Ectodermal cell (in vitro differentiated cells): ENCODE measurements around the gene LTBP3.

Source experiments
- H3K27ac ChIP-seq: 2 replicates; pipeline ENCODE4 v1.7.0; 2013; ENCODE audit warnings: mild to moderate bottlenecking, low read depth, low read length; ENCODE audit not compliant: insufficient read depth, poor library complexity, severe bottlenecking
- H3K27me3 ChIP-seq: 2 replicates; pipeline ENCODE4 v1.7.0; 2013; ENCODE audit warnings: mild to moderate bottlenecking, low read length; ENCODE audit not compliant: insufficient read depth, control insufficient read depth, poor library complexity, severe bottlenecking
- H3K36me3 ChIP-seq: one replicate; pipeline ENCODE4 v1.7.0; 2013; ENCODE audit warnings: low read length; ENCODE audit not compliant: control insufficient read depth, insufficient read depth
- H3K4me1 ChIP-seq: one replicate; pipeline ENCODE4 v1.7.0; 2013; ENCODE audit warnings: low read length; ENCODE audit not compliant: control insufficient read depth, insufficient read depth
- H3K4me3 ChIP-seq: 2 replicates; pipeline ENCODE4 v1.7.0; 2013; ENCODE audit warnings: low read depth, low read length, control low read depth; ENCODE audit not compliant: insufficient read depth
- H3K9me3 ChIP-seq: 2 replicates; pipeline ENCODE4 v1.7.0; 2013; ENCODE audit warnings: mild to moderate bottlenecking, low read length, moderate library complexity; ENCODE audit not compliant: control insufficient read depth
- WGBS, 2 experiments: methylation state at CpG; one replicate each; pipeline ENCODE4 v1.1.7; 2013; ENCODE audit warnings: missing lambda C conversion rate in 2 of 2; 5-methylcytosine and 5-hydroxymethylcytosine counted together

Gene LTBP3

GRCh38 chr11:65577756-65578109, 19.6 kb upstream of the LTBP3 start:
- H3K27me3 ChIP-seq = peaks cover 47% of the 10 kb centered on the region
- H3K4me3 ChIP-seq = no peak overlapping the region
- 70 to 72% methylated on average over 8 of the region's 8 CpGs for WGBS, 2 experiments
- no peaks in the 10 kb centered on the region for H3K9me3 ChIP-seq
- peaks cover 11% of the 10 kb centered on the region for H3K4me1 ChIP-seq
- H3K27ac ChIP-seq = no peak overlapping the region
- H3K36me3 ChIP-seq = no peaks in the 10 kb centered on the region

- peaks cover 11% of the 10 kb centered on the region for H3K4me1 ChIP-seq
- no peak overlapping the region for H3K27ac ChIP-seq
- 77 to 79% methylated on average over 18 of the region's 18 CpGs for WGBS, 2 experiments
- peaks cover 42% of the 10 kb centered on the region for H3K27me3 ChIP-seq
- no peak overlapping the region for H3K4me3 ChIP-seq
- H3K36me3 ChIP-seq = no peaks in the 10 kb centered on the region
- no peaks in the 10 kb centered on the region for H3K9me3 ChIP-seq
Observed at GRCh38 chr11:65576867-65577755, 19.0 kb upstream of the LTBP3 start.

GRCh38 chr11:65576232-65576866, 18.2 kb upstream of the LTBP3 start:
- no peaks in the 10 kb centered on the region for H3K9me3 ChIP-seq
- 31 to 32% methylated on average over 26 of the region's 26 CpGs for WGBS, 2 experiments
- H3K4me1 ChIP-seq = peaks cover 16% of the 10 kb centered on the region
- no peak overlapping the region for H3K27ac ChIP-seq
- no peaks in the 10 kb centered on the region for H3K36me3 ChIP-seq
- H3K27me3 ChIP-seq = peaks cover 42% of the 10 kb centered on the region
- H3K4me3 ChIP-seq = peak overlapping the region; percentile 27

DNA sequence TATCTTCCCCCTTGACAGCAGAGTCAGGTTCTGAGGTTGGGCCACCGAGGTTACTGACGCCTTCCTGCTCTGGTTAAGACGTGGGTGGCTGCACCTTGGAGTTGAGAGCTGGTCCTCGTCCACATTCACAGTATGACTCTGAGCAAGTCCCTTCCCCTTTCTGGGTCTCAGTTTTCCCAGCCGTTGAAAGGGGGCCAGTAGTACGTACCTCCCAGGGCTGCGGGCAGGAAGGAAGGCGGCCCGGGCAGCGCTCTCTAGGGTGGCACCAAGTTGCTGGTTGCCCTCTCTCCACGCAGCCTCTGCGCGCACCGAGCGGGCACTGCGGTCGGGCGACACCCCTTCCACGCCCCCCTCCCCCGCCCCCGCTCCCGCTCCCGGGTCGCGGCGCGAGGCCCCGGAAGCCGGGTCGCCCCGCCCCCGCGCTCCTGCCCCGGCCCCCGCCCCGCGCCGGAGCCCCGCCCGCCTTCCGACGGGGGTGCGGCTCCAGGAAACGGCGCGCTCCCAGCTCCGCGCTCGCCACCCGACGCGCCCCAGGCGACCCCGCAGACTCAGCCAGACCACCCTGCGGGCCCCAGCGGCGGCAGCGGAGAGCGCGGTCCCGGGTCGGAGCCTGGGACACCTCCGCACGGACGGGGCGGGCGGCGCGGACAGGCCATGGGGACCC, 17.5 kb upstream of the LTBP3 start, which contains the start of gene EHBP1L1:
EHBP1L1 (plus strand) TSS at position 486 of the 664 bp plus-strand sequence. CDS start 250 bp downstream, outside the sequence.
- H3K4me1 ChIP-seq = peaks cover 22% of the 10 kb centered on the region
- no peaks in the 10 kb centered on the region for H3K36me3 ChIP-seq
- 2% methylated on average over 69 of the region's 69 CpGs for WGBS, 2 experiments
- H3K27ac ChIP-seq = no peak within 1 kb of the TSS
- H3K9me3 ChIP-seq = no peaks in the 10 kb centered on the region
- H3K4me3 ChIP-seq = peak within 1 kb of the TSS; percentile 27
- peaks cover 42% of the 10 kb centered on the region for H3K27me3 ChIP-seq

GRCh38 chr11:65574811-65575567, 16.8 kb upstream of the LTBP3 start:
- Histone ChIP-seq H3K9me3 (no peaks in the 10 kb centered on the region), H3K27me3 (peaks cover 42% of the 10 kb centered on the region), H3K4me3 (peak overlapping the region; percentile 28), H3K27ac (no peak overlapping the region), H3K4me1 (peaks cover 22% of the 10 kb centered on the region), H3K36me3 (no peaks in the 10 kb centered on the region)
- 14 to 15% methylated on average over 28 of the region's 28 CpGs for WGBS, 2 experiments

DNA sequence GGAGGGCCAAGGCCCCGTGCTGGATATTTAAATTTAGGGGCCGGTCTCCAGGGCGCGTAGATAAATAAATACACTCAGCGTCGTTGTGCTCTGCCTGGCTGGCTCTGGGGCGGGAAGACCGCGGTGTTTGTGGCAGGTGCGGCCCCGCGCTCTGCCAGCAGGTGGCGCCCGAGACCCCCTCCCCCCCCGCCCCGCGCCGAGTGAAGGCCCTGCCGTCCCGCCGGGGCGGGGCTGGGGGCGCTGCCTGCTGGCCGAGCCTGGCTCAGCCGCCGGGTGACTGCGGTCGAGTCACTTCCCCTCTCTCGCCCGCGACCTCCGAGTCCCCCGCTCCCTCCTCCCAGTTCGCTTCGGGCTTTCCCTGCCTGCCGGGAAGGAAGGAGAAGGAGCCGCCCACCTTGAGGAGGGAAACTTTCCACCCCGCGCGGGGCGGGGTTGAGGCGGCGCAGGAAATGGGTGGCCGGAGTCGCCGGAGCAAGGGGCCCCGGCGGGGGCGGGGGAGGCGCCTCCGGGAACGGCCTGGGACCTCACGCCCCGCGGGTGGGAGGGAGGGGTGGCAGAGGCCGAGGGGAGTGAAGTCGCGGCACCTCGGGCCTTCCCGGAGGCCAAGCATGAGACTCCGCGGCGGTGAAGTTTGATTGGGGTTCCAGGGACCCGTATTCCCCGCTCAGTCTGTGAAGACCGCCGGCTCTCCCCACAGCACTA, 16.1 kb upstream of the LTBP3 start:
- H3K4me1 ChIP-seq = peaks cover 23% of the 10 kb centered on the region
- WGBS, 2 experiments = 2% methylated on average over 67 of the region's 67 CpGs
- peak overlapping the region; percentile 28 for H3K4me3 ChIP-seq
- peaks cover 42% of the 10 kb centered on the region for H3K27me3 ChIP-seq
- no peaks in the 10 kb centered on the region for H3K36me3 ChIP-seq
- H3K27ac ChIP-seq = no peak overlapping the region
- H3K9me3 ChIP-seq = no peaks in the 10 kb centered on the region

DNA sequence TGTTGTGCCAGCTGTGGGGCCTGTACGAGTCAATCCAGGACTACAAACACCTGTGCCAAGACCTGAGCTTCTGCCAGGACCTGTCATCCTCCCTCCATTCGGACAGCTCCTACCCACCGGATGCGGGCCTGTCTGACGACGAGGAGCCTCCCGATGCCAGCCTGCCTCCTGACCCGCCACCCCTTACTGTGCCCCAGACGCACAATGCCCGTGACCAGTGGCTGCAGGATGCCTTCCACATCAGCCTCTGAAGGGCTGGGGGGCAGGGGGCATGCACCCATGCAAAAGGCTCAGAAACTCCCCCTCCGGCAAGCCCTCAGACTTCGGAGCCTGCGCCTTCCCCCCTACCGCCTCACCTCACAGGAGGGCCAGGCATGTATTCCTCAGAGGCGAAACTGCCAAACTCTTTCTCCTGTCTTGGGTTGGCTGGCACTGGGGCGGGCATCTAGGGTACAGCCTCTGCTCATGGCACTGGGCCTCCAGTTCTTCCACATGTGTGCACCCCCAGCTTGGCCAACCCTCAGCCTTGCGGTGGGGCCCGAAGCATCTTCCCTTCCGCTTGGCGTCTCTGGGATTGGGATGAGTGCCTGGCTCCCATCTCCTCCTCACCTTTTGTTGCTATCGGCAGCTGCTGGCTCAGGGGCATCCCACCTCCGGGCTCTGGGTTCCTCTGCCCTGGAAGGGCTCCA, 15.4 kb upstream of the LTBP3 start:
- peaks cover 42% of the 10 kb centered on the region for H3K27me3 ChIP-seq
- H3K27ac ChIP-seq = no peak overlapping the region
- no peaks in the 10 kb centered on the region for H3K9me3 ChIP-seq
- 82 to 83% methylated on average over 22 of the region's 22 CpGs for WGBS, 2 experiments
- peaks cover 29% of the 10 kb centered on the region for H3K4me1 ChIP-seq
- H3K4me3 ChIP-seq = peak overlapping the region; percentile 52
- H3K36me3 ChIP-seq = no peaks in the 10 kb centered on the region

- Histone ChIP-seq H3K27ac (no peak within 1 kb of the TSS), H3K4me3 (peak within 1 kb of the TSS; percentile 82), H3K36me3 (no peaks in the 10 kb centered on the region), H3K27me3 (peaks cover 42% of the 10 kb centered on the region), H3K4me1 (peaks cover 29% of the 10 kb centered on the region), H3K9me3 (no peaks in the 10 kb centered on the region)
- WGBS, 2 experiments = 1% methylated on average over 86 of the region's 86 CpGs
Observed at GRCh38 chr11:65572356-65573051, 14.3 kb upstream of the LTBP3 start, which contains the start of gene FAM89B. Gene FAM89B (plus strand): TSS chr11:65572538. CDS start chr11:65572670, 132 bp downstream.
